ENCODE data around the gene FBXL16. TPM values are rescaled to one million over a fixed set of nuclear protein-coding genes. Genes with fewer than 3 reads are reported as not detected.

The FBXL16 gene
- total and polyA plus RNA-seq, 2 of the 13 experiments (the other 11 are each of a cell fraction or from before 2014, with no cell fraction given) = 0.22 to 2.0 TPM

GRCh38 chr16:740764-741505, 35.3 kb upstream of the FBXL16 start, which contains the start of gene CIAO3 (continued):
- TF ChIP-seq ZNF570 (CRISPR knock-in tag; IDR thresholded peaks at IDR 0.05; ENCODE audit: borderline replicate concordance) = no peak
- TF ChIP-seq CBFB (CRISPR knock-in tag; IDR thresholded peaks at IDR 0.05) = peak; percentile 89
- no peak for TF ChIP-seq XBP1 (CRISPR knock-in tag; IDR thresholded peaks at IDR 0.05)
- TF ChIP-seq ETV6 (CRISPR knock-in tag; conservative IDR thresholded peaks at IDR 0.05) = peak; percentile 94
- TF ChIP-seq KDM5B (CRISPR knock-in tag; IDR thresholded peaks at IDR 0.05; ENCODE audit: borderline replicate concordance) = peak; percentile 83; the same call in 1 of the 2 replicates
- no peak for TF ChIP-seq ZNF530 (CRISPR knock-in tag; IDR thresholded peaks at IDR 0.05; ENCODE audit: low read depth)
- TF ChIP-seq ZNF670 (CRISPR knock-in tag; IDR thresholded peaks at IDR 0.05; ENCODE audit: borderline replicate concordance) = peak; percentile 58; the same call in 1 of the 2 replicates
- peak; percentile 87 for TF ChIP-seq ZGPAT (CRISPR knock-in tag; IDR thresholded peaks at IDR 0.05)
- no peak for TF ChIP-seq ATM (IDR thresholded peaks at IDR 0.05; ENCODE audit: borderline replicate concordance)
- peak; percentile 54; the same call in 1 of the 2 replicates for TF ChIP-seq ZNF776 (CRISPR knock-in tag; IDR thresholded peaks at IDR 0.05)
- peak; percentile 35; the same call in 1 of the 2 replicates for TF ChIP-seq FOXO1 (CRISPR knock-in tag; IDR thresholded peaks at IDR 0.05)
- no peak for TF ChIP-seq ZFP1 (CRISPR knock-in tag; IDR thresholded peaks at IDR 0.05)
- no peak for TF ChIP-seq MAFF (IDR thresholded peaks at IDR 0.05; ENCODE audit: low read depth, low read length)
- TF ChIP-seq JUNB (CRISPR knock-in tag; IDR thresholded peaks at IDR 0.05; ENCODE audit: borderline replicate concordance) = peak; percentile 30; the same call in 1 of the 2 replicates
- TF ChIP-seq ZNF841 (CRISPR knock-in tag; IDR thresholded peaks at IDR 0.05; ENCODE audit: borderline replicate concordance) = peak; percentile 58; the same call in 1 of the 2 replicates
- TF ChIP-seq ZFP36L2 (CRISPR knock-in tag; IDR thresholded peaks at IDR 0.05) = no peak
- no peak for TF ChIP-seq ZNF33A (CRISPR knock-in tag; IDR thresholded peaks at IDR 0.05; ENCODE audit: borderline replicate concordance)
- no peak for TF ChIP-seq TEAD2 (CRISPR knock-in tag; IDR thresholded peaks at IDR 0.05)
- no peak for TF ChIP-seq RARA (CRISPR knock-in tag; IDR thresholded peaks at IDR 0.05)
- peak; percentile 78 for TF ChIP-seq GMEB2 (CRISPR knock-in tag; IDR thresholded peaks at IDR 0.05; ENCODE audit: low read depth)
- TF ChIP-seq PHF20 (CRISPR knock-in tag; IDR thresholded peaks at IDR 0.05) = peak; percentile 97
- TF ChIP-seq ZC3H4 (CRISPR knock-in tag; IDR thresholded peaks at IDR 0.05; ENCODE audit: borderline replicate concordance) = no peak
- peak; percentile 31; the same call in 1 of the 2 replicates for TF ChIP-seq ZNF274 (CRISPR knock-in tag; IDR thresholded peaks at IDR 0.05)
- TF ChIP-seq ZKSCAN1 (IDR thresholded peaks at IDR 0.05; ENCODE audit: low read length) = no peak
- TF ChIP-seq ZNF496 (CRISPR knock-in tag; IDR thresholded peaks at IDR 0.05; ENCODE audit: insufficient replicate concordance) = no peak
- TF ChIP-seq CHD4 (IDR thresholded peaks at IDR 0.05; ENCODE audit: borderline replicate concordance, low read length) = no peak
- TF ChIP-seq MIER3 (CRISPR knock-in tag; IDR thresholded peaks at IDR 0.05; ENCODE audit: borderline replicate concordance) = peak; percentile 55; the same call in 1 of the 2 replicates
- TF ChIP-seq ZNF777 (CRISPR knock-in tag; IDR thresholded peaks at IDR 0.05) = peak; percentile 49; the same call in 1 of the 2 replicates
